HCT116 (cell line): ENCODE results near the gene CHRD.

Experiments used
- ATF3 ChIP-seq: IDR thresholded peaks from 2 replicates; pipeline ENCODE4 v1.6.1; 2012
- CEBPB ChIP-seq: IDR thresholded peaks from 2 replicates; pipeline ENCODE4 v1.6.1; 2012; ENCODE audit warnings: low read depth
- CTCF ChIP-seq, 3 experiments: fragments of 200-600 bp in 1 of 3; sonication (generic) in 1 of 3; IDR thresholded peaks in 2 of 3; conservative IDR thresholded peaks in 1 of 3; 2 replicates each; pipeline ENCODE4 v1.5.1; 2012 to 2017; ENCODE audit warnings: low read depth in 2 of 3, low read length in 2 of 3, antibody characterized with exemption in 1 of 3, borderline replicate concordance in 1 of 3, control low read depth in 1 of 3, mild to moderate bottlenecking in 1 of 3, mixed read lengths in 1 of 3, mixed run types in 1 of 3, moderate library complexity in 1 of 3; ENCODE audit not compliant: insufficient read depth in 1 of 3
- EGR1 ChIP-seq: IDR thresholded peaks from 2 replicates; pipeline ENCODE4 v1.6.1; 2012; ENCODE audit warnings: low read depth
- EZH2 ChIP-seq: fragments of 200-600 bp; sonication (generic); IDR thresholded peaks from 2 replicates; pipeline ENCODE4 v1.6.1; 2017; ENCODE audit warnings: antibody characterized with exemption, mixed run types
- EZH2phosphoT487 ChIP-seq: fragments of 200-600 bp; IDR thresholded peaks from 2 replicates; pipeline ENCODE4 v1.6.1; 2018; ENCODE audit warnings: antibody characterized with exemption, borderline replicate concordance
- MAX ChIP-seq: IDR thresholded peaks from 2 replicates; pipeline ENCODE4 v1.6.1; 2012
- POLR2A ChIP-seq: IDR thresholded peaks from 2 replicates; pipeline ENCODE4 v1.7.0; 2011; ENCODE audit warnings: borderline replicate concordance; ENCODE audit not compliant: insufficient read depth, insufficient read length; ENCODE audit errors: extremely low read depth
- POLR2AphosphoS5 ChIP-seq: IDR thresholded peaks from 2 replicates; pipeline ENCODE4 v1.6.1; 2011; ENCODE audit warnings: mild to moderate bottlenecking, low read depth, low read length, moderate library complexity
- RAD21 ChIP-seq: IDR thresholded peaks from 2 replicates; pipeline ENCODE4 v1.6.1; 2012; ENCODE audit warnings: low read depth, mild to moderate bottlenecking
- REST ChIP-seq: IDR thresholded peaks from 2 replicates; pipeline ENCODE4 v1.6.1; 2012; ENCODE audit warnings: low read depth
- SIN3A ChIP-seq: IDR thresholded peaks from 2 replicates; pipeline ENCODE4 v1.6.1; 2012; ENCODE audit warnings: low read depth
- ZBTB33 ChIP-seq: IDR thresholded peaks from 2 replicates; pipeline ENCODE4 v1.6.1; 2011; ENCODE audit warnings: mild to moderate bottlenecking, low read length, moderate library complexity; ENCODE audit not compliant: insufficient replicate concordance; ENCODE audit errors: extremely low read depth
- ZNF274 ChIP-seq: fragments of 200-500 bp; sonication (Bioruptor generic); IDR thresholded peaks from 2 replicates; pipeline ENCODE4 v1.6.1; 2014; ENCODE audit warnings: mild to moderate bottlenecking, low read depth, low read length, inconsistent platforms

GRCh38 chr3:184358921-184359350 lies 20.9 kb upstream of the CHRD start:
- TF ChIP-seq POLR2A (no peak), RAD21 (no peak), CTCF (IDR thresholded peaks at IDR 0.05 in 2 of 3, conservative IDR thresholded peaks at IDR 0.05 in 1 of 3; ENCODE audit: borderline replicate concordance in 1 of 3, insufficient read depth in 1 of 3, low read depth in 2 of 3, low read length in 2 of 3) (no peak), CEBPB (no peak), POLR2AphosphoS5 (no peak), REST (no peak), EZH2phosphoT487 (no peak), ZNF274 (no peak), SIN3A (no peak), ATF3 (no peak), MAX (no peak), EZH2 (no peak), EGR1 (no peak), ZBTB33 (no peak)
